NCI-H226 (cell line): ENCODE results near the gene PIGBOS1.
A peak's percentile ranks its signal among the peaks of the same experiment; 100 is the strongest.
"Not testable (repeated sequence)": the region's sequence is repeated elsewhere in the genome, so short reads cannot be mapped to it uniquely, and the experiment has no call there.

Experiments used
- DNase-seq: peaks from one replicate; pipeline ENCODE4 v3.0.0-alpha.2; 2015

Gene PIGBOS1

GRCh38 chr15:55318588-55319494 is at the start of gene PIGBOS1, which contains the start of gene PIGB:
Gene PIGBOS1 (minus strand): TSS chr15:55319123. CDS start chr15:55317792, 1,331 bp downstream.
Gene PIGB (plus strand): TSS chr15:55319222. CDS start chr15:55319251, 29 bp downstream.
- DNase-seq, result peak; percentile 88

GRCh38 chr15:55366981-55367380 is 48.1 kb upstream of the PIGBOS1 start:
- DNase-seq, result no peak

- no peak for DNase-seq
Measured at GRCh38 chr15:55362641-55363040, 43.7 kb upstream of the PIGBOS1 start.

- DNase-seq, result no peak
Measured at GRCh38 chr15:55361048-55361447, 42.1 kb upstream of the PIGBOS1 start.

GRCh38 chr15:55360256-55360655 is 41.3 kb upstream of the PIGBOS1 start:
- DNase-seq, result no peak

- no peak for DNase-seq
Measured at GRCh38 chr15:55358471-55358870, 39.5 kb upstream of the PIGBOS1 start.

- peak; percentile 54 for DNase-seq
Measured at GRCh38 chr15:55357774-55358173, 38.9 kb upstream of the PIGBOS1 start.

GRCh38 chr15:55356985-55357585 is 38.2 kb upstream of the PIGBOS1 start:
- no peak for DNase-seq

GRCh38 chr15:55353025-55353424 is 34.1 kb upstream of the PIGBOS1 start:
- no peak for DNase-seq

- no peak for DNase-seq
Measured at GRCh38 chr15:55349282-55349681, 30.4 kb upstream of the PIGBOS1 start.

GRCh38 chr15:55348281-55348778 is 29.4 kb upstream of the PIGBOS1 start:
- no peak for DNase-seq

- no peak for DNase-seq
Measured at GRCh38 chr15:55344206-55344605, 25.3 kb upstream of the PIGBOS1 start.

- DNase-seq, result no peak
Measured at GRCh38 chr15:55343168-55343567, 24.2 kb upstream of the PIGBOS1 start.

GRCh38 chr15:55337160-55337559 is 18.2 kb upstream of the PIGBOS1 start:
- DNase-seq, result no peak

GRCh38 chr15:55334997-55335396 is 16.1 kb upstream of the PIGBOS1 start:
- DNase-seq, result no peak

GRCh38 chr15:55334371-55334770 is 15.4 kb upstream of the PIGBOS1 start:
- DNase-seq, result no peak

GRCh38 chr15:55327387-55327786 is 8.5 kb upstream of the PIGBOS1 start:
- DNase-seq, result no peak

- DNase-seq, result no peak
Measured at GRCh38 chr15:55322467-55322866, 3.5 kb upstream of the PIGBOS1 start.

GRCh38 chr15:55320963-55321362 is 2.0 kb upstream of the PIGBOS1 start:
- DNase-seq, result no peak

- no peak for DNase-seq
Measured at GRCh38 chr15:55320238-55320550, 1.3 kb upstream of the PIGBOS1 start.

GRCh38 chr15:55319537-55320237 is 764 bp upstream of the PIGBOS1 start:
- DNase-seq, result no peak

- not testable (repeated sequence) for DNase-seq
Measured at GRCh38 chr15:55302801-55303200, 16.1 kb downstream of the PIGBOS1 start.

- no peak for DNase-seq
Measured at GRCh38 chr15:55297315-55297714, 21.6 kb downstream of the PIGBOS1 start.
